Naive thymus-derived CD8-positive, alpha-beta T cell (primary cell): Measurements from ENCODE around the gene SCD5. TPM values are rescaled to one million over a fixed set of nuclear protein-coding genes. Genes with fewer than 3 reads are reported as not detected.

Source experiments
- ATAC-seq, 2 donors: fragments of 150-1000 bp; cut with Tn5 transposase in 1 of 2; sonication (Bioruptor Pico), chemical (Tn5 transposase) in 1 of 2; 1 replicate in 1 of 2; 2 replicates in 1 of 2; pipeline ENCODE4 v1.10.0; 2021; ENCODE audit warnings: mild to moderate bottlenecking in 2 of 2, moderate library complexity in 2 of 2
- POLR2A ChIA-PET: fragments of 350-600 bp; sonication (Branson Sonifier 250); formaldehyde crosslinking; loops from one replicate; lab custom pipeline; 2021; ENCODE audit warnings: antibody characterized with exemption; lab: Charles Lee
- DNase-seq, 10 donors: peaks; one replicate each; pipeline versions ENCODE4 v3.0.0 to v3.0.0-alpha.2; 2020 to 2022
- H3K27ac Mint-ChIP-seq, 10 donors: one replicate each; pipeline ENCODE4 v1.8.0; 2020 to 2022; ENCODE audit warnings: mild to moderate bottlenecking in 10 of 10, mixed read lengths in 10 of 10, moderate library complexity in 4 of 10, inconsistent platforms in 1 of 10
- H3K27me3 Mint-ChIP-seq, 5 donors: one replicate each; pipeline ENCODE4 v1.8.0; 2021 to 2022; ENCODE audit warnings: mixed read lengths in 5 of 5
- H3K36me3 Mint-ChIP-seq, 3 donors: one replicate each; pipeline ENCODE4 v1.8.0; 2020 to 2022; ENCODE audit warnings: mixed read lengths in 3 of 3, mild to moderate bottlenecking in 2 of 3, inconsistent platforms in 1 of 3
- H3K4me1 Mint-ChIP-seq, 4 donors: one replicate each; pipeline ENCODE4 v1.8.0; 2021 to 2022; ENCODE audit warnings: mixed read lengths in 4 of 4
- H3K4me3 Mint-ChIP-seq, 10 donors: one replicate each; pipeline ENCODE4 v1.8.0; 2020 to 2022; ENCODE audit warnings: mild to moderate bottlenecking in 10 of 10, mixed read lengths in 10 of 10, moderate library complexity in 6 of 10, inconsistent platforms in 1 of 10
- H3K9me3 Mint-ChIP-seq, 9 donors: one replicate each; pipeline ENCODE4 v1.8.0; 2020 to 2022; ENCODE audit warnings: mixed read lengths in 9 of 9, mild to moderate bottlenecking in 3 of 9, inconsistent platforms in 1 of 9, moderate library complexity in 1 of 9
- polyA plus RNA-seq, 3 donors: library from polyadenylated mRNA; unstranded; fragments of 300-500 nt; fragmentation: Illumina TruSeq; gene quantifications; one replicate each; pipeline ENCODE4 v1.2.3, GENCODE V29; 2021
- total RNA-seq, 8 experiments: library from RNA in 2 of 8; stranded (reverse) in 2 of 8; gene quantifications; one replicate each; pipeline ENCODE4 v1.2.3 and lab custom pipeline; 2021 to 2026

The SCD5 gene
- total and polyA plus RNA-seq, 5 experiments from 2014 or later = 0.07 to 4.4 (median 1.0) TPM

DNA sequence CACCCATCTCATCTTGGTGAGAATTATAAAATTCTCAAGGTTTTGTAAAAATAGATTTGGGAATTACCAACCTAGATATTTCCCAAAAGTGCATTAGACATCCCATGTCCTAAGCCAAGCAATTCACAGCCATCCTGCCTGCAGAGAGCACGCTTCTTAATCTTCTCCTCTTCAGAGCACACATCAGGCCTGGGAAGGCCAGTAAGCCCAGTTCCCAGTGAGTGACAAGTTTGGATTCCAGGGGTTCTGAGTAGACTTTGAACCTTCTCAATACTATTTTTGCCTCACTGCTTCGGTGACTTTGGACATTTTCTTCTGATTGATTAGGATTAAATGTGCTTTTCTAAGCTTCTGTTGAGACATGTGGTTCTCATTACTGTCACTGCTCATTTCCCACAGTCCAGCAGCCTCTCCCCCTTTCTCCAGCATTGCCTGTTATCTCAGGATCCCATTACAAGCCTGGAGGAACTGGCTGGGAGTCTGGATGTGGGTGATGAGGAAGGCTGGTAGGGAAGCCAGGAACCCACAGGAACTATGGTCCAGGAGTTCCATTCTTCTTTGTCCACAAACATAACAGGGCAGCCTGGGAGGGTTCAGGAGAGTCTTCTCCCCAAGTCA, 180.4 kb downstream of the SCD5 start:
- no peaks in the 10 kb centered on the region for H3K9me3 Mint-ChIP-seq
- DNase-seq (no peak), ATAC-seq (no peak)
- H3K27me3 Mint-ChIP-seq = peaks cover 0 to 6% (median 2%) of the 10 kb centered on the region in 5 donors
- H3K36me3 Mint-ChIP-seq = no peaks in the 10 kb centered on the region
- peaks cover 0 to 3% (median 0%) of the 10 kb centered on the region in 4 donors for H3K4me1 Mint-ChIP-seq
- no peak overlapping the region for H3K27ac Mint-ChIP-seq
- no peak overlapping the region for H3K4me3 Mint-ChIP-seq
- POLR2A ChIA-PET = no interaction called here

DNA sequence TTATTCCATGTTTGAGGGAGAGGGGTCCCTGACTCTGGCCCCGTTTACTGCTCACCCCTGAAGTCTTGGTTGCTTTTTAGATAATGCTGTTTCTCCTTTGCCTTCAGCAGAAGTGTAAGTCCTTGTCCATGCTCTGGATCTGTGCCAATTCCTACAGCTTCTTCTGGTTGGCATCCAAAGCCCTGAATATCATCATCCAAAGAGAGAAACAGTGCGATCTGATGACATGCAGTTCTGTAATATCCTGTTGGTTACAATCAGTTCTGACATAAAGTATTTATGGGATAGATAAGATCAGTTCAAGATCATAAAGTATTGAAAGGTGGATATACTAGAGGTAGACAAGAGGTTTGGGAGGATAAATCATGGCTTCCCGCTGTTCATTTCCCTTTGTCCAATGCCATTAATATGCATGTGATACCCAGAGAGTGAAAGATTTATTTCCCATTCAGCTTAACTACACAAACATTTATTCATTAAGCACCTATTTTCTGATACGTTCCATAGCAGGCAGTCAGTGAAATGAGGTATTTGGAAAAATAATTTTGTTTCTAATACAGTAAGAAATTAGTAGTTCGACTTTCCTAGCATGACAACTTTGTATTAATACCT, 183.7 kb downstream of the SCD5 start:
- Mint-ChIP-seq H3K9me3 (no peaks in the 10 kb centered on the region), H3K27me3 (peaks cover 0 to 6% (median 2%) of the 10 kb centered on the region in 5 donors), H3K27ac (no peak overlapping the region), H3K36me3 (no peaks in the 10 kb centered on the region), H3K4me3 (no peak overlapping the region), H3K4me1 (no peaks in the 10 kb centered on the region)
- DNase-seq (no peak), ATAC-seq (no peak)
- POLR2A ChIA-PET = no interaction called here

DNA sequence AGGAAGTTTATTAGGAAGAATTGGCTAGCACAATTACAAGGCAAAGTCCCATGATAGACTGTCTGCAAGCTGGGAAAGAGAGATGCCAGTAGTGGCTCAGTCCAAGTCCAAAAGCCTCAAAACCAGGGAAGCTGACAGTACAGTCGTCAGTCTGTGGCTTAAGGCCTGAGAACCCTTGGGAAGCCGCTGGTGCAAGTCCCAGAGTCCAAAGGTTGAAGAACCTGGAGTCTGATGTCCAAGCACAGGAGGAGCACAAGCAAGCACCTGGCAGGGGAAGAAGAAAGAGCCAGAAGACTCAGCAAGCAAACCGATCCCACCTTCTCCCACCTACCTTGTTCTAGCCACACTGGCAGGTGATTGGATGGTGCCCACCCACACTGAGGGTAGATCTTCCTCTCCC, 185.5 kb downstream of the SCD5 start:
- DNase-seq (no peak), ATAC-seq (no peak)
- H3K27me3 Mint-ChIP-seq = peaks cover 0 to 6% (median 2%) of the 10 kb centered on the region in 5 donors
- POLR2A ChIA-PET = no interaction called here
- no peaks in the 10 kb centered on the region for H3K9me3 Mint-ChIP-seq
- H3K27ac Mint-ChIP-seq = no peak overlapping the region
- H3K4me1 Mint-ChIP-seq = no peaks in the 10 kb centered on the region
- no peaks in the 10 kb centered on the region for H3K36me3 Mint-ChIP-seq
- no peak overlapping the region for H3K4me3 Mint-ChIP-seq

DNA sequence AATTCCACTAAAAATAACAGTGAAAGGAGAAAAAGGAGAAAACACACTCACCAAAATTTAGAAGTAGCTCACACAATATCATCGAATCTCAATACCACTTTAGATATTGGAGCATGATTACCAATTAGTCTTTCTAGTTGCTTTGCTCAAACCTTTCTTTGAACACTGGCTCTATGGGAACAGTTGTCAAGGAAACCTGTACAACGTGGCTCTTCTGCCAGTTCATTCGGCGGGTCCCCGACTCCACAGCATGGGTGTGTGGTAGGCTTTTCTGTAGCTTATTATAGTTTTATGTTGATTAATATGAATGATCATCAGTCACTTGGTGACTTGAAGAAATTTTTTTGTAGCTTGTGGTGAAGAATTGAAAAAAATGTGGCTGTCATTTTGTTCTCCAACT, 186.6 kb downstream of the SCD5 start:
- no peak overlapping the region for H3K27ac Mint-ChIP-seq
- ATAC-seq (no peak), DNase-seq (no peak)
- no peaks in the 10 kb centered on the region for H3K36me3 Mint-ChIP-seq
- no peaks in the 10 kb centered on the region for H3K4me1 Mint-ChIP-seq
- POLR2A ChIA-PET = no interaction called here
- no peak overlapping the region for H3K4me3 Mint-ChIP-seq
- no peaks in the 10 kb centered on the region for H3K9me3 Mint-ChIP-seq
- peaks cover 0 to 6% (median 2%) of the 10 kb centered on the region in 5 donors for H3K27me3 Mint-ChIP-seq

DNA sequence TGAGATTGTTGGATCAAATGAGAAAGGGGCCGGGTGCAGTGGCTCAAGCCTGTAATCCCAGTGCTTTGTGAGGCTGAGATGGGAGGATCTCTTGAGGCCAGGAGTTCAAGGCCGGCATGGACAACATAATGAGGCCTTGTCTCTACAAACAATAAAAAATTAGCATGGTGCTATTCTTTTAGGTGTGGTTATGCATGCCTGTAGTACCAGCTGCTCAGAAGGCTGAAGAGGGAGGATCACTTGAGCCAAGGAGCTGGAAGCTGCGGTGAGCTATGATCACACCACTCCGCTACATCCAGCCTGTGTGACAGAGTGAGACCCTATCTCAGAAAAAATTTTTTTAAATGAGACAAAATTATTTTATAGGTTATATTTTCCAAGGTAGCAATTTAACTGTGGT, 187.1 kb downstream of the SCD5 start:
- Mint-ChIP-seq H3K4me3 (no peak overlapping the region), H3K36me3 (no peaks in the 10 kb centered on the region), H3K27ac (no peak overlapping the region), H3K27me3 (peaks cover 0 to 6% (median 2%) of the 10 kb centered on the region in 5 donors), H3K4me1 (no peaks in the 10 kb centered on the region), H3K9me3 (no peaks in the 10 kb centered on the region)
- ATAC-seq (no peak), DNase-seq (no peak)
- POLR2A ChIA-PET = no interaction called here

DNA sequence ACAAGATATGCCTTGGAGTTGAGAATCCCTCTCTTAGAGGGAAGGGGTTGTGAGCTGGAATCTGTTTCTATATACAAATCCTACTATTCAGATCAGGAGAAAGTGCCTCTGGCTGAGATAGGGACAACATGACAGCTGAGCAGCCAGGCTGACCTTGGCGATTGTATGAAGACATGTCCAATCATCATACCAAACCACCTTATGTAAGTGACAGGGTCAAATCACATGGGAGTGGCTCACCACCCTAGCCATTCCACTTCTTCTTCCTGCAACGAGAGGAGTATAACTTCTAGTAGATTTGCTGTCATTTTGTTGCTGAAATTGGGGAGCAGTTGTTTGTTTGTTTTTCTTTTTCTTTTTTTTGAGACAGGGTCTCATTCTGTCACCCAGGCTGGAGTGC, 188.6 kb downstream of the SCD5 start:
- POLR2A ChIA-PET = no interaction called here
- Mint-ChIP-seq H3K27me3 (peaks cover 0 to 3% (median 0%) of the 10 kb centered on the region in 5 donors), H3K9me3 (no peaks in the 10 kb centered on the region), H3K27ac (no peak overlapping the region), H3K36me3 (no peaks in the 10 kb centered on the region), H3K4me3 (no peak overlapping the region), H3K4me1 (no peaks in the 10 kb centered on the region)
- DNase-seq (no peak), ATAC-seq (no peak)

DNA sequence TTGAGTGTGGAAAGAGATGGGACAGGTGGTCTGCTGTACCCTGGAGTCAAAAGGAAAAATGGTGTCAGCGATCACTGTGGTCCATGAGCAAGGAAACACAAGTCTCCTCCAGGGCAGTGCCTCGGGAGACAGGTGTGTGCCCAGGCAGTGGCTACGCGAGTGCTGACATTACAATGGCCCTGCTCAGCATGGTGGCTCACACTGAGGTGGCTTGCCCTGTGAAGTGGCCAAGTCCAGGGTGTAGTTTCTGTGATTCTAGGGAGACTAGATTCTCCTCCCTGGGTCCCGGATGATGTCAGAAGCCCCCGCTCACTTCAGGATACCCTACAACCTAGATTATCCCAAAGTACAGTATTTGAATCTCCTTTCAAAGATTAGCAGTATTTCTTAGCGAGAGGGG, 192.0 kb downstream of the SCD5 start:
- peak overlapping the region in 1 of 10 donors; percentile 22 for H3K27ac Mint-ChIP-seq
- H3K4me1 Mint-ChIP-seq = no peaks in the 10 kb centered on the region
- no peak overlapping the region for H3K4me3 Mint-ChIP-seq
- ATAC-seq = no peak
- DNase-seq = no peak
- no peaks in the 10 kb centered on the region for H3K36me3 Mint-ChIP-seq
- no peaks in the 10 kb centered on the region for H3K9me3 Mint-ChIP-seq
- H3K27me3 Mint-ChIP-seq = peaks cover 0 to 3% (median 0%) of the 10 kb centered on the region in 5 donors
- POLR2A ChIA-PET = no interaction called here

DNA sequence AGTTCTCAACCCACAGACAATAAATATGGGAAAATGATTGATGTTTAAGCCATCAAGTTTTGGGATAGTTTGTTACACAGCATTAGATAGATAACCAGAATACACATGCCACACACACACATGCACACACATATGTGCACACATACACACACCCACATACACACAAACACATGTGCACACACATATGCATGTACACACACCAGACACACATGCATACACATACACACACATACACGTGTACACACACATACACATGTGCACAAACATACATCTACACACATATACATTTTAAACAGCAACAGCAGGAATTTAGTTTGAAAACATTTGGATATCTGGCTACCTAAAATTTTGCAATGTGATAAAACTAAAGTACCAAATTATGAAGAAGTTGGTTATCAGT, 194.1 kb downstream of the SCD5 start:
- Mint-ChIP-seq H3K27ac (no peak overlapping the region), H3K36me3 (no peaks in the 10 kb centered on the region), H3K4me1 (no peaks in the 10 kb centered on the region), H3K4me3 (no peak overlapping the region), H3K27me3 (peaks cover 0 to 6% (median 0%) of the 10 kb centered on the region in 5 donors), H3K9me3 (no peaks in the 10 kb centered on the region)
- DNase-seq = no peak
- no peak for ATAC-seq
- POLR2A ChIA-PET = no interaction called here

DNA sequence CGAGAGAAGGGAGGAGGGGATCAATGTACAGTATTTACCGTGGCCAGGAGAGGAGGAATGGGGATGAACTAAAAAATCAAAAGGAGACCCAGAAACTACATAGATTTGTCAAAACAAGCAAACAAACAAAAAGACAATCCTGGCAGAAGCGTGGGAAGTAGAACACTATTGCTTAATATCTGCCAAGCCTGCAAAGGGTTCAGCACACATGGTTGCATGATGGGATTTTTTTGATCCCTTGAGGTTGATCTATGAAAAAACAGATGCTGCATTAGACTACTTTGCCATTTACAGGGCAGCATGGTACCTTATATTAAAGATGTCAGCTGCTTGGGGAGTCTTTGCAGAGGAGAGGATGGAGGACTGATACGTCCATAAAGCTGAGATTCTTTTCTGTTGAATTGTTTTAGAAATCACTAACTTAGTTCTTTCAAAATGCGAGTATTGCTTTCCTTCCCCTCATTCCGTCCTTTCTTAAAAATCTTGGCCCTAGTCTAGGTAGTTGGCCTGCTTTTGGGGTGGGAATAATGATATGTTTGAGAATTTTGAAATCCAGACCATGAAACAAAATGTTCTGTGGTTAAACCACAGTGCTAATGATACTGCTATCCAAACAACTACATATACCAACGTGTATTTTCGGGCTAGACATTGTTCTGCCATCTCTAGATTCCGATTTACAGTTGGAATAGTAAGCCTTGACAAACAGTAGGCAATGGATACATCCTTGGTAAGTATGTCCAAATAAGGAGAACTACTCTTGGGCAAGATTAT, 197.2 kb downstream of the SCD5 start:
- no peaks in the 10 kb centered on the region for H3K4me1 Mint-ChIP-seq
- H3K36me3 Mint-ChIP-seq = no peaks in the 10 kb centered on the region
- no peak overlapping the region for H3K4me3 Mint-ChIP-seq
- ATAC-seq = no peak
- POLR2A ChIA-PET = no interaction called here
- no peak overlapping the region for H3K27ac Mint-ChIP-seq
- H3K9me3 Mint-ChIP-seq = no peaks in the 10 kb centered on the region
- peaks cover 0 to 7% (median 0%) of the 10 kb centered on the region in 5 donors for H3K27me3 Mint-ChIP-seq
- DNase-seq = no peak

DNA sequence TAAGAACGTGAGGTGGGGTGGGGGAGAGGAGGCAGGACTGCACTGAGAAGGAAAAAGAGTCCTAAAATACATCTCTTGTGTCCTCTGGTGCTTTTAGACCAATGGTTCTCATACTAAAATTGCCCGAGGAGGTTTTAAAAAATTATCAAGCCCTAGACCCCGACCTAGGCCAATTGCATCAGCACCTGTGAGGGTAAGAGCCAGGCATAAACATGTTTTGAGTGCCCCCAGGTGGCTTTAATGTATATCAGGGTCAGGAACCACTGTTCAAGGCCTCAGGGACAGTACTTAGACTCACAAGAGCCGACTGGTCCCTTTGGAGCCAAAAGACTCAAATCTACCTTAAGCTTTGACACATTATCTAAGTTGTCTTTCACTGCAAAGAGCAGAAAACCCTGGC, 199.3 kb downstream of the SCD5 start:
- Mint-ChIP-seq H3K27ac (no peak overlapping the region), H3K9me3 (no peaks in the 10 kb centered on the region), H3K4me3 (no peak overlapping the region), H3K4me1 (no peaks in the 10 kb centered on the region), H3K27me3 (peaks cover 0 to 6% (median 0%) of the 10 kb centered on the region in 5 donors), H3K36me3 (no peaks in the 10 kb centered on the region)
- ATAC-seq (no peak), DNase-seq (no peak)
- POLR2A ChIA-PET = no interaction called here

DNA sequence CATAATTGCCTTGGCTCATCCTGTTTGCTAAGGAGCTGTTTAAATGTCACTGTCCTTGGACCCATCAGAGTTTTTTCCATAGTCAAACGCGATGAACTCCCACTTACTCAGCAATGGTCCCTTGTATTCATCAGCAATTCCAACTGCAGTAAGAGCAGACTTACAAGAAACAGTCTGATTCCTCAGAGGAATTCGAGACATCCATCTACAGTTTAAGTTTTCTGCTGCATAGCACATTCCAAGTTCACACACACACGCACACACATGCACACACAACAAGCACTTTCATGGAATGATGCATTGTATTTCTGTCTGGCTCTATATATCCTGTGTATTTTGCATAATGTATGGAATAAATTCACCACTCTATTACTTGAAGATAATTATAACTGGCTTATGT, 204.1 kb downstream of the SCD5 start:
- H3K4me1 Mint-ChIP-seq = no peaks in the 10 kb centered on the region
- POLR2A ChIA-PET = no interaction called here
- no peak overlapping the region for H3K4me3 Mint-ChIP-seq
- peaks cover 3 to 22% (median 7%) of the 10 kb centered on the region in 5 donors for H3K27me3 Mint-ChIP-seq
- DNase-seq (no peak), ATAC-seq (no peak)
- H3K36me3 Mint-ChIP-seq = no peaks in the 10 kb centered on the region
- H3K9me3 Mint-ChIP-seq = no peaks in the 10 kb centered on the region
- no peak overlapping the region for H3K27ac Mint-ChIP-seq

DNA sequence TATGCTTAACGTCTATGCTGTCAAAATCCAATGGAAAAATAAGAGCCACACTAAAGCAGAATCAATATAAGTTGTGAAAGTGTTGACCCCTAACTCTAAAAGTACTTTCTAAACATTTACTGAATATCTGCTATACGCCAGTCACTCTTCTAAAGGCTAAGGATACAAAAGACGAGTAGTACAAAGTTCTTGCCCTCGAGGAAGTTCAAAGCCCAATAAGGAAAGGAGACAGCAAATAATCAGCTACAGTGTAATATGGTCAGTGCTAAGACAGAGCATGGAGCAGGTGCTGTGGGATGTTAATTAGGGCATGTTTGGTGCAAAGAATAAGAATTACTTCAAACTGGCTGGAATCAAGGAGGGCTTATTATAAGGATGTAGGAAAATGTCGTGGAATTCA, 205.2 kb downstream of the SCD5 start:
- no peaks in the 10 kb centered on the region for H3K4me1 Mint-ChIP-seq
- H3K36me3 Mint-ChIP-seq = no peaks in the 10 kb centered on the region
- H3K27me3 Mint-ChIP-seq = peaks cover 3 to 22% (median 9%) of the 10 kb centered on the region in 5 donors
- no peaks in the 10 kb centered on the region for H3K9me3 Mint-ChIP-seq
- DNase-seq = no peak
- POLR2A ChIA-PET = no interaction called here
- no peak for ATAC-seq
- H3K27ac Mint-ChIP-seq = no peak overlapping the region
- no peak overlapping the region for H3K4me3 Mint-ChIP-seq

DNA sequence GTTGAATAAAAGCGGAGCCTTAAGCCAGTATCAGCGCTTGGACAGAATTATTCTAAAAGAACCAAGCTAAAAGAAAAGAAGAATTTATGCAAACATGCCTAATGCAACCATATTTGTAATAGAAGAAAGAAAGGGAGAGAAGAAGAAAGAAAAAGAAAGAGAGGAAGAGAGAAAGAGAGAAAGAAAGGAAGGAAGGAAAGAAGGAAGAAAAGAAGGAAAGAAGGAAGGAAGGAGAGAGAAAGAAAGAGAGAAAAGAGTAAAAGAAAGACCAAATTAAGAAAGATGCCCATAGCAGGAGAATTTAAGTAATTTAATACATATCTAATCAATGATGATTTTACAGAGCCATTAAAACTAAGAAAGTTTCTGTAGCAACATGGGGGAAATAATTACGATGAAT, 206.0 kb downstream of the SCD5 start:
- Mint-ChIP-seq H3K27ac (peak overlapping the region in 1 of 10 donors; percentile 6), H3K9me3 (no peaks in the 10 kb centered on the region), H3K4me1 (no peaks in the 10 kb centered on the region), H3K27me3 (peaks cover 4 to 22% (median 9%) of the 10 kb centered on the region in 5 donors), H3K4me3 (no peak overlapping the region), H3K36me3 (no peaks in the 10 kb centered on the region)
- ATAC-seq = no peak
- POLR2A ChIA-PET = no interaction called here
- no peak for DNase-seq
